ENCODE measurements around the gene FRMD1.

GRCh38 chr6:168004023-168004422 is 75.0 kb downstream of the FRMD1 start:
- TF ChIP-seq POLR2A (IDR thresholded peaks at IDR 0.05; ENCODE audit: low read depth, low read length) (no peak), TAF1 (IDR thresholded peaks at IDR 0.05; ENCODE audit: borderline replicate concordance, low read depth, low read length) (no peak)
